SKM-1 treated with dmso at 0.1 percent for 144 hours (cell line): ENCODE data around the gene PIGU.
"Not testable (repeated sequence)": the region's sequence is repeated elsewhere in the genome, so short reads cannot be mapped to it uniquely, and the experiment has no call there.

Experiments used
- DNase-seq: peaks from one replicate; lab custom pipeline; 2025; ENCODE audit not compliant: unreplicated experiment; lab: John Stamatoyannopoulos, UW

Gene PIGU

DNA sequence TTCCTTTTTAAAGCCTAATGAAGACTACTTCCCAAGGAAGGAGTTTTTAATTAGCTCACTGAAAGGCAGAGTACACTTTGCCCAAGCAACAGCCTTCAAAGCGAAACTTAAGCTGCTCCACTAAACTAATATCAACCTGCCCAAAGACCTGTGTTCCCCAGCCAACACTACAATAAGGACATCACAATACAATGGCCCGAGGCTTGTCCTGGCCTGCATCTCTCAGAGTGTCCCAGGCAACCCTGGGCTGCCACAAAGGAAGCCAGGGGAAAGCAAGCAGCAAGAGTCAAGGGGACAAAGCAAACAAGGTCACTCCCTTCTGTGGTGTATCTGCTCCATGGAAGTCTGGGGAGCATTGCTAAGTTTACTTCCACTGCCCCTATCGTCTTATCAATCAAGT, 52.3 kb downstream of the PIGU start:
- DNase-seq: no peak

DNA sequence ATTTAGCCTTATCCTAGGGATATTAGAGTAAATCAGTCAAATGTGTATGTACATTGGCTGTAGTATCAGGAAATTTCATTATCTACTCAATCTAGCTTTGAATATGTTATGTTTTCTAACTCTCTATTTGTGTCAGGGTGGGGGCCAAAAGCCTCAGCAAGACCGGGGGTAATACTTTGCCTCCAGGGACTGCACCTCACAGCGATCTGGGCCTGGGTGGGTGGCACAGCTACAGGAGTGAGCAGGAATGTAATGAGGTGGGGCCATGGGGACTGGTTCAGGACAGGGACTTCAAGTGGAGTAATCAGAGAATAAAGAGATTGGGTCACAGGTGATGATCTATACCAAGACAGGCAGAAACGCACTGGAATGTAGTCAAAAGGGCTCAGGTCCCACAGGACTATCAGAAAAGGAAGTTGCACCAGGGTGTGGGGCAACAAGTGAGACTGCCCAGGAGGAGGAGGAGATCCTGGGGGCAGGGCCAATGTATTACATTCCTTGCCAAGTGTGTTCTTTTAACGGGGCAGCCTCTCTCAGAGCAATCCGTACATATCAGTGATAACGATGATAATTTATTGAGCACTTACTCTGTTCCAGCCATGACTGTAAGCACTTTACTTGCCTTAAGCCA, 54.0 kb downstream of the PIGU start:
- peak; percentile 74 for DNase-seq

- DNase-seq: no peak
Observed at GRCh38 chr20:34621383-34622367, 55.2 kb downstream of the PIGU start.

DNA sequence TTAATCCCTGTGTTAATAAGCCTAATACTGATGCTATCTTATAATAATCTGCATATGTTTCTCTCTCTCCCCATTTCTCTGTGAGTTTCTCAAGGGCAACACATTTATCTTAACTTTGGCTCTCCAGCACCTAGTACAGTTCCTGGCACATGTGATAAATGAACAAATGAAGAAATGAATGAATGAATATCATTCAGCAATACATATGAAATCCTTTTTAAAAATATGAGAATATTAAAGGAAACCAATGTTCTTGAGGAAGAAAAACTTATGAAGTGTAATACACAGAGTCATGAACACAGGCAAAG, 55.9 kb downstream of the PIGU start:
- DNase-seq: no peak

DNA sequence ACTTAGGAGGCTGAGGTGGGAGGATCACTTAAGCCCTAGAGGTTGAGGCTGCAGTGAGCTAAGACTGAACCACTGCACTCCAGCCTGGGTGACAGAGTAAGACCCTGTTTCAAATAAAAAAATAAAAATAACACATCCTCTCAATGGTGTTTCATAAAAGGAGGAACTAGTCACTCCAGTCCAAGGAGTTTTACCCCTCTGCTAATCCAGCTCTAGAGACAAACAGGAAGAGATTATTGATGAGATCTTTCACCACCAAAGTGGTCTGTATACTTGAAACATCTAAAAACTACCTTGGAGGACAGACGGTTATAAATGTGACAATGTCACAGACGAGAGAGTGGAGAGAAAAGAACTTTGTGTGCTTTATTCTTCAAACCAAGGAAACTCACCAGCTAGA, 58.2 kb downstream of the PIGU start:
- DNase-seq: peak; percentile 62

DNA sequence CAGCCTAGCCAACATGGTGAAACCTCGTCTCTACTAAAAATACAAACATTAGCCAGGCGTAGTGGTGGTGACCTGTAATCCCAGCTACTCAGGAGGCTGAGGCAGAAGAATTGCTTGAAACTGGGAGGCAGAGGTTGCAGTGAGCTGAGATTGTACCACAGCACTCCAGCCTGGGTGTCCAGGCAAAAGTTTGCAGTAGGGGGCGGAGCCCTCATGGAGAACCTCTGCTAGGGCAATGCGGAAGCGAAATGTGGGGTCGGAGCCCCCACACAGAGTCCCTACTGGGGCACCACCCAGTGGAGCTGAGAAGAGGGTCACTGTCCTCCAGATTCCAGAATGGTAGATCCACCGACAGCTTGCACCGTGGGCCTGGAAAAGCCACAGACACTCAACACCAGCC, 60.0 kb downstream of the PIGU start:
- not testable (repeated sequence) for DNase-seq

- DNase-seq: no peak
Observed at GRCh38 chr20:34615477-34615876, 61.4 kb downstream of the PIGU start.

- not testable (repeated sequence) for DNase-seq
Observed at GRCh38 chr20:34611976-34612375, 64.9 kb downstream of the PIGU start.

GRCh38 chr20:34607066-34607465, 69.8 kb downstream of the PIGU start:
- DNase-seq: no peak

- no peak for DNase-seq
Observed at GRCh38 chr20:34604980-34605788, 71.7 kb downstream of the PIGU start.

- no peak for DNase-seq
Observed at GRCh38 chr20:34600892-34601653, 75.8 kb downstream of the PIGU start.

- DNase-seq: no peak
Observed at GRCh38 chr20:34595377-34596184, 81.3 kb downstream of the PIGU start.

DNA sequence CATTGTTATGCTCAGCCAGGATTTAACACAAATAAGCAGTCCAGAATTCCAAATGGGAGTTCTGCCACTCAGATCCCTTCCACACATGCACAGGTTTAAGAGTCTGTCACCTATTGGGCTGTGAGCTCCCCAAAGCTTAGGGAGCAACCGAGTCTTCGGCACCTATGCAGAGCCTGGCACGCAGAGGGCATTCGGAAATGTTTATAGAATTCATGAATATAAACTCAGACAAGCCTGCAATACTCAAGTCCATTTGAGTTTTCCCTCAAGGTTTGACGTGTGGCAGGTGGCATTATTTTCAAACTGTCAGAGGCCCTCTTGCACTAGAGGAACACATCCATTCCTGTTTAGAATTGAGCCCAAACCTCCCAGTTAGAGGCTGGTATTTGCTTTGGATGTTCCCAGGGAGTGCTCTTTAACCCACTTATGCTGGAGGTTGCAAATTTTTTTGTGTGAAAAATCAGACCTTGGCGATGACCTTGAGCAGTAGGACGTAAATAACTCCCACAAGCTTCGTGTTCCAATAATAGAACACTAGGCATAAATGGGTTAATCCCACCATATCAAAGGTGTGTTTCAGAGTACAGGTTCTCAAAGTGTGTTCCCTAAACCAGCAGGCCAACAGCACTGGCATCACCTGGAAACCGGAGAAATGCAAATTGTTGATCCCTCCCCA, 90.3 kb downstream of the PIGU start:
- DNase-seq: no peak

DNA sequence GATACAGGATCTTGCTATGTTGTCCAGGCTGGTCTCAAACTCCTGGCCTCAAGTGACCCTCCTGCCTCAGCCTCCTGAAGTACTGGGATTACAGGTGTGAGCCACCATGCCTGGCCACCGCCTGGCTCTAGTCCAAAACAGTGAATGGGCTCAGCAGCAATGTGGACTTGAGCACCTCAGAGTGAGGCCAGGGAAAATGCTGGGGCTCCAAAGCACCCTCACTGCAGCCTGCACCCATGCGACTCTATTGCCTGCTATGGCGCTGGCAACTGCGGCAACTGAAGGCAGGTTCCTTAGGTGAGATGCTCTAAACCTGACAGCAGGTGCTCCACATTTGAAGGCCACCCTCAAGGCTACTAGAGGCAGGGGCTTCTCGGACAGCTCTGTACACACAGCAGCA, 91.9 kb downstream of the PIGU start:
- no peak for DNase-seq

GRCh38 chr20:34583544-34583943, 93.3 kb downstream of the PIGU start:
- no peak for DNase-seq

GRCh38 chr20:34582911-34583310, 94.0 kb downstream of the PIGU start:
- DNase-seq: no peak

DNA sequence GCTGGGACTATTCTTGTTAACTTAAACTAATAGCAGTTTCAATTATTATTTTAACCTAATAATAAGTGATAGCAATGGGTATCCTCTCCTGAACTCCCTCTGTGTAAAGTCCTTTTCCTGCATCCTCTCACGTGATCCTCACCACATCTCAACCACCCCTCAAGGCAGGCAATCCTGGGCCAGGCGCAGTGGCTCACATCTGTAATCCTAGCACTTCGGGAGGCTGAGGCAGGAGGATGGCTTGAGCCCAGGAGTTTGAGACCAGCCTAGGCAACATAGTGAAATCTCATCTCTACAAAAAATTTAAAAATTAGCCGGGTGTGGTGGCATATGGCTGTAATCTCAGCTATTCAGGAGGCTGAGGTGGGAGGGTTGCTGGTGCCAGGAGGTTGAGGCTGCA, 94.7 kb downstream of the PIGU start:
- no peak for DNase-seq

GRCh38 chr20:34581341-34582184, 95.3 kb downstream of the PIGU start:
- DNase-seq: no peak
